Smooth muscle cell of the umbilical artery (primary cell): ENCODE results near the gene HBB. TPM values are rescaled to one million over a fixed set of nuclear protein-coding genes. Genes with fewer than 3 reads are reported as not detected.

Experiments
- total RNA-seq: library from RNA; depleted of rRNA; stranded (reverse); fragments of >200 nt; gene quantifications from 2 replicates; pipeline ENCODE4 v1.2.3, GENCODE V29; 2014

The HBB gene
- not detected in 2 replicates for total RNA-seq

DNA sequence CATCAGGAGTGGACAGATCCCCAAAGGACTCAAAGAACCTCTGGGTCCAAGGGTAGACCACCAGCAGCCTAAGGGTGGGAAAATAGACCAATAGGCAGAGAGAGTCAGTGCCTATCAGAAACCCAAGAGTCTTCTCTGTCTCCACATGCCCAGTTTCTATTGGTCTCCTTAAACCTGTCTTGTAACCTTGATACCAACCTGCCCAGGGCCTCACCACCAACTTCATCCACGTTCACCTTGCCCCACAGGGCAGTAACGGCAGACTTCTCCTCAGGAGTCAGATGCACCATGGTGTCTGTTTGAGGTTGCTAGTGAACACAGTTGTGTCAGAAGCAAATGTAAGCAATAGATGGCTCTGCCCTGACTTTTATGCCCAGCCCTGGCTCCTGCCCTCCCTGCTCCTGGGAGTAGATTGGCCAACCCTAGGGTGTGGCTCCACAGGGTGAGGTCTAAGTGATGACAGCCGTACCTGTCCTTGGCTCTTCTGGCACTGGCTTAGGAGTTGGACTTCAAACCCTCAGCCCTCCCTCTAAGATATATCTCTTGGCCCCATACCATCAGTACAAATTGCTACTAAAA, at the start of gene HBB:
Gene HBB (minus strand): TSS at position 340 of the 579 bp plus-strand sequence. CDS start 50 bp downstream, at position 290.

DNA sequence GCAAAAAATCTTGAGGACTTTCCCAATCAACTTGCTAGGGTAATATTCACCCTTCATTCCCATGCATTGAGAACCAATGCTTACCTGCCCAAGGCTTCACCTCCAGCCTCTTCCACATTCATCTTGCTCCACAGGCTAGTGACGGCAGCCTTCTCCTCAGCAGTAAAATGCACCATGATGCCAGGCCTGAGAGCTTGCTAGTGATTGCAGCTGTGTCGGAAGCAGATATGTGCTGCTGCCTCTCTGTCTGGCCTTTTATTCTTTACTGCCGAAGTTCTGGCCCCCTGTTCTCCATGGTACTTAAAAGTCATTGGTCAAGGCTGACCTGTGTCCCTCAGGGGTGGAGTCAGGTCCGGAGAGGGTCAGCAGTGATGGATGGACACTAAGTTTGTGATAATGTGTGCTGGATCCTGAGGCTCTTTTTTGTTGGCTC, 42.9 kb upstream of the HBB start, which contains the start of gene HBE1:
Gene HBE1 (minus strand): TSS at position 231 of the 433 bp plus-strand sequence. CDS start 55 bp downstream, at position 176.

DNA sequence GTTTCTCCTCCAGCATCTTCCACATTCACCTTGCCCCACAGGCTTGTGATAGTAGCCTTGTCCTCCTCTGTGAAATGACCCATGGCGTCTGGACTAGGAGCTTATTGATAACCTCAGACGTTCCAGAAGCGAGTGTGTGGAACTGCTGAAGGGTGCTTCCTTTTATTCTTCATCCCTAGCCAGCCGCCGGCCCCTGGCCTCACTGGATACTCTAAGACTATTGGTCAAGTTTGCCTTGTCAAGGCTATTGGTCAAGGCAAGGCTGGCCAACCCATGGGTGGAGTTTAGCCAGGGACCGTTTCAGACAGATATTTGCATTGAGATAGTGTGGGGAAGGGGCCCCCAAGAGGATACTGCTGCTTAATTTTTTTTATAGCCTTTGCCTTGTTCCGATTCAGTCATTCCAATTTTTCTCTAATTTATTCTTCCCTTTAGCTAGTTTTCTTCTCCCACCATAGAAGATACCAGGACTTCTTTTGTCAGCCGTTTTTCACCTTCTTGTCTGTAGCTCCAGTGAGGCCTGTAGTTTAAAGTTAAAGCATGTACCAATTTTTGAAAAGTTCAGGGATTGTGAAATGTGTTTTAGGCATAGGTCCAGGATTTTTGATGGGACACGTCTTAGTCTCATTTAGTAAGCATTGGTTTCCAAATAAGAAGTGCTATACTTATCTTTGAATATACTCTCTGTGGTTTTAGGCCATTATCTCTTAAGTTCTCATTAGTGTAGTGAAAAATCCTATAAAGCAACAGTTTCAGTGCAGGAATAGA, 28.0 kb upstream of the HBB start, which contains the start of gene HBG2:
Gene HBG2 (minus strand): TSS at position 136 of the 768 bp plus-strand sequence. CDS start 53 bp downstream, at position 83.

DNA sequence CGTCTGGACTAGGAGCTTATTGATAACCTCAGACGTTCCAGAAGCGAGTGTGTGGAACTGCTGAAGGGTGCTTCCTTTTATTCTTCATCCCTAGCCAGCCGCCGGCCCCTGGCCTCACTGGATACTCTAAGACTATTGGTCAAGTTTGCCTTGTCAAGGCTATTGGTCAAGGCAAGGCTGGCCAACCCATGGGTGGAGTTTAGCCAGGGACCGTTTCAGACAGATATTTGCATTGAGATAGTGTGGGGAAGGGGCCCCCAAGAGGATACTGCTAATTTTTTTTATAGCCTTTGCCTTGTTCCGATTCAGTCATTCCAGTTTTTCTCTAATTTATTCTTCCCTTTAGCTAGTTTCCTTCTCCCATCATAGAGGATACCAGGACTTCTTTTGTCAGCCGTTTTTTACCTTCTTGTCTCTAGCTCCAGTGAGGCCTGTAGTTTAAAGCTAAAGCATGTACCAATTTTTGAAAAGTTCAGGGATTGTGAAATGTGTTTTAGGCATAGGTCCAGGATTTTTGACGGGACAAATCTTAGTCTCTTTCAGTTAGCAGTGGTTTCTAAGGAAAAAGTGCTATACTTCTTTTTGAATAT, 23.0 kb upstream of the HBB start, which contains the start of gene HBG1:
Gene HBG1 (minus strand): TSS at position 51 of the 590 bp plus-strand sequence. CDS start 53 bp downstream, outside the sequence.

DNA sequence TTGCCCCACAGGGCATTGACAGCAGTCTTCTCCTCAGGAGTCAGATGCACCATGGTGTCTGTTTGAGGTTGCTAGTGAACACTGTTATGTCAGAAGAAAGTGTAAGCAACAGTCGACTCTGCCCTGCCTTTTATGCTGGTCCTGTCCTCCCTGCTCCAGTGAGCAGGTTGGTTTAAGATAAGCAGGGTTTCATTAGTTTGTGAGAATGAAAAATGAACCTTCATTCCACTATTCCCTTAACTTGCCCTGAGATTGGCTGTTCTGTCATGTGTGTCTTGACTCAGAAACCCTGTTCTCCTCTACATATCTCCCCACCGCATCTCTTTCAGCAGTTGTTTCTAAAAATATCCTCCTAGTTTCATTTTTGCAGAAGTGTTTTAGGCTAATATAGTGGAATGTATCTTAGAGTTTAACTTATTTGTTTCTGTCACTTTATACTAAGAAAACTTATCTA, 7.5 kb upstream of the HBB start, which contains the start of gene HBD:
Gene HBD (minus strand): TSS at position 103 of the 454 bp plus-strand sequence. CDS start 50 bp downstream, at position 53.

DNA sequence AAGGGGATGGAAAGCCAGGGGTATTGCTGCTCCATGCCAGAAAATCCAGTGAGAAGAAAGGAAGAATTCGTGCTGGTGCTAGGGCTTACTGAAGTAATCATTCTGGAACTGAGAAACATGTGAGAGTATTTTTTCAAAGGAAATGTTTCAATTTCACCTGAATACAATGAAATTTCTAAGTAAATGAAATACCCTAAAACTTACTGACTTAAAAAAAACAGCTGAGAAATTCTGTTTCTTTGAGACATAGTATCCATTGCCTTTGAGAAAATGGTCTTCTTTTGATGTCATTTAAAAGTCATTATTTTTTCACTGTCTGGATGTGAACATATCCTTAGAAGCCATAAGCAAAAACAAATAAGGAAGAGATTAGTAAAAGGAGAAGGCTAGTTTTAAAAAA, 26.3 kb downstream of the HBB start, which contains the start of gene OR51V1:
Gene OR51V1 (minus strand): TSS at position 101 of the 400 bp plus-strand sequence. CDS start 0 bp downstream, at position 101.

Other genes starting within 250 kb of the HBB start
- not detected in 2 replicates for gene OR51L1, start 232.2 kb downstream of the HBB start, total RNA-seq
- gene OR52J3, start 180.5 kb downstream of the HBB start, total RNA-seq: 0.30 TPM in 1 of 2 replicates, not detected in the other
- gene OR52E2, start 167.4 kb downstream of the HBB start, total RNA-seq: not detected in 2 replicates
- gene OR52E1, start 157.5 kb downstream of the HBB start, total RNA-seq: not detected in 2 replicates
- not detected in 2 replicates for gene OR52A5, start 88.7 kb downstream of the HBB start, total RNA-seq
- not detected in 2 replicates for gene OR52A1, start 72.3 kb downstream of the HBB start, total RNA-seq
- not detected in 2 replicates for gene OR51V1, start 26.4 kb downstream of the HBB start, total RNA-seq
- gene HBD, start 7.4 kb upstream of the HBB start, total RNA-seq: not detected in 2 replicates
- 0.37 TPM in 1 of 2 replicates, not detected in the other for gene HBG1, start 22.8 kb upstream of the HBB start, total RNA-seq
- not detected in 2 replicates for gene HBG2, start 27.7 kb upstream of the HBB start, total RNA-seq
- 0.23 TPM in 1 of 2 replicates, not detected in the other for gene HBE1, start 42.9 kb upstream of the HBB start, total RNA-seq
- not detected in 2 replicates for gene OR51B4, start 74.9 kb upstream of the HBB start, total RNA-seq
- gene OR51B2, start 97.2 kb upstream of the HBB start, total RNA-seq: not detected in 2 replicates
- gene OR51B5, start 116.5 kb upstream of the HBB start, total RNA-seq: 0.09 and 0.30 TPM in 2 replicates
- not detected in 2 replicates for gene OR51B6, start 124.4 kb upstream of the HBB start, total RNA-seq
- not detected in 2 replicates for gene OR51M1, start 156.7 kb upstream of the HBB start, total RNA-seq
- gene OR51Q1, start 195.0 kb upstream of the HBB start, total RNA-seq: not detected in 2 replicates
- not detected in 2 replicates for gene OR51I1, start 214.4 kb upstream of the HBB start, total RNA-seq
- gene OR51I2, start 222.3 kb upstream of the HBB start, total RNA-seq: not detected in 2 replicates